ENCODE measurements around the gene RARB. TPM values are rescaled to one million over a fixed set of nuclear protein-coding genes. Genes with fewer than 3 reads are reported as not detected.

The RARB gene
- total and polyA plus RNA-seq, 9 donors = 3.5 to 13.4 (median 7.9) TPM

DNA sequence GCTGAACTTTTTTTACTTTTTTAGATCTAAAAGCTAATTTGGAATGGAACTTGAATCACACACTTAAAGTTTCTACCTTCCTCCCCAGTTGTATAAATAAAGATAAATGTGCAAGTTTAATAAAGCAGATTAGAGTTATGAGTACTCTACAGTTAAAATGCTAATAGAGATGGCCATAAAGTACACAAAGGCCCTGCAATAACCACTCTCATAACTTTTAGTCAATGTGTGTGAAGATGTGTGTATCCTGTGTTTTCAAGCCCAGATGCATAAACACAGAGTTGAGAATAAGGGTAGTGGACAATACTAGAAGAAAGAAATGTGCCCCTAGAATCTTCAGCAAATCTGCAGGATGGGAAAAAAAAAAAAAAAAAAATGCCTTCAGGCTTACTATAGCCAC lies 191.3 kb downstream of the RARB start:
- intact Hi-C loops (cut with DNase I) = no loop called here
- H3K9me3 ChIP-seq = no peaks in the 10 kb centered on the region
- H3K27ac ChIP-seq = no peak overlapping the region
- H3K27me3 ChIP-seq = no peaks in the 10 kb centered on the region
- TF ChIP-seq POLR2A (IDR thresholded peaks at IDR 0.05) (no peak), EP300 (IDR thresholded peaks at IDR 0.05) (no peak)
- TF ChIP-seq, protein P1, sequence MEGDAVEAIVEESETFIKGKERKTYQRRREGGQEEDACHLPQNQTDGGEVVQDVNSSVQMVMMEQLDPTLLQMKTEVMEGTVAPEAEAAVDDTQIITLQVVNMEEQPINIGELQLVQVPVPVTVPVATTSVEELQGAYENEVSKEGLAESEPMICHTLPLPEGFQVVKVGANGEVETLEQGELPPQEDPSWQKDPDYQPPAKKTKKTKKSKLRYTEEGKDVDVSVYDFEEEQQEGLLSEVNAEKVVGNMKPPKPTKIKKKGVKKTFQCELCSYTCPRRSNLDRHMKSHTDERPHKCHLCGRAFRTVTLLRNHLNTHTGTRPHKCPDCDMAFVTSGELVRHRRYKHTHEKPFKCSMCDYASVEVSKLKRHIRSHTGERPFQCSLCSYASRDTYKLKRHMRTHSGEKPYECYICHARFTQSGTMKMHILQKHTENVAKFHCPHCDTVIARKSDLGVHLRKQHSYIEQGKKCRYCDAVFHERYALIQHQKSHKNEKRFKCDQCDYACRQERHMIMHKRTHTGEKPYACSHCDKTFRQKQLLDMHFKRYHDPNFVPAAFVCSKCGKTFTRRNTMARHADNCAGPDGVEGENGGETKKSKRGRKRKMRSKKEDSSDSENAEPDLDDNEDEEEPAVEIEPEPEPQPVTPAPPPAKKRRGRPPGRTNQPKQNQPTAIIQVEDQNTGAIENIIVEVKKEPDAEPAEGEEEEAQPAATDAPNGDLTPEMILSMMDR (IDR thresholded peaks at IDR 0.05) = no peak
- no peaks in the 10 kb centered on the region for H3K36me3 ChIP-seq
- H3K4me1 ChIP-seq (ENCODE audit: insufficient read depth) = no peaks in the 10 kb centered on the region
- no peak overlapping the region for H3K4me3 ChIP-seq
- no peak for DNase-seq

DNA sequence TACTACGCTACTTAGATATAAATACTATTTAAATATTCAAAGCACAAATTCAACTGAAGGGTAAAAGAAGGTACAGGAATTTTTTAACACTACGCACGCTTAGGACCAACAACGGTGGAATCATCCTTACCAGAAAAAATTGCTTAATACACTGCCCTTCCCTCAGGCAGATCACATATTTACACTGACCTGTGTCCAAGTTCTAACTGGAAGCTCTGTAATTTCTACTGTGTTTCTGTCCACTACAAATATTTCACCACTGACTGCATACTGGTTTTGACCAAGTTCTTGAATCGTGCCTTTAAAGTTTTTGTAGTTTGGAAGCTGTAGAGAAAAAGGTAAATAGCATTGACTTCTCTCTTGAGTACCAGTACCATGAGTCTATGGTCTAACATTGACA lies 192.4 kb downstream of the RARB start:
- H3K9me3 ChIP-seq = no peaks in the 10 kb centered on the region
- no peak overlapping the region for H3K4me3 ChIP-seq
- intact Hi-C loops (cut with DNase I) = no loop called here
- no peaks in the 10 kb centered on the region for H3K27me3 ChIP-seq
- no peak for DNase-seq
- TF ChIP-seq, protein P1 (IDR thresholded peaks at IDR 0.05) = no peak
- TF ChIP-seq EP300 (IDR thresholded peaks at IDR 0.05) = no peak
- TF ChIP-seq POLR2A (IDR thresholded peaks at IDR 0.05) = no peak
- no peaks in the 10 kb centered on the region for H3K4me1 ChIP-seq (ENCODE audit: insufficient read depth)
- H3K27ac ChIP-seq = no peak overlapping the region
- H3K36me3 ChIP-seq = no peaks in the 10 kb centered on the region
- WGBS, 3 donors = 94 to 98% (median 97%) methylated on average over 5 of the region's 5 CpGs

DNA sequence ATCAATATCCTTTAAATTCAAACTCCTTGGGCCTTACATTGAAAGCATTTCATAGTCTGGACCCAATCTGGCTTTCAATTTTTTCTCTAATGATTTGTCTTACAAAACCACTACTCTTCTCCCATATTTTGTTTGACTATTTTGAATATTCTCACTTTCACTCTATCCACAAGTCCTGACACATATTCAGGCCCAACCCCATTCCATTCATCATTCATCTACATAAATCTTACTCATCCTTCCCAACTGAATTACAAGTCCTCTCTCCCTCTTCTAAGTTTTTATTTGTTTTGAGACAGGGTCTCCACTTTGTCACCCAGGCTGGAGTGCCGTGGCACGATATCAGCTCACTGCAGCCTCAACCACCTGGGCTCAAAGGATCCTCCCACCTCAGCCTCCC lies 193.0 kb downstream of the RARB start:
- Histone ChIP-seq H3K27me3 (no peaks in the 10 kb centered on the region), H3K9me3 (no peaks in the 10 kb centered on the region), H3K27ac (no peak overlapping the region), H3K36me3 (no peaks in the 10 kb centered on the region), H3K4me3 (no peak overlapping the region), H3K4me1 (ENCODE audit: insufficient read depth) (no peaks in the 10 kb centered on the region)
- TF ChIP-seq POLR2A (IDR thresholded peaks at IDR 0.05) (no peak), EP300 (IDR thresholded peaks at IDR 0.05) (no peak)
- TF ChIP-seq, protein P1 (IDR thresholded peaks at IDR 0.05) = no peak
- 91 to 100% (median 94%) methylated on average over 2 of the region's 2 CpGs for WGBS, 3 donors
- DNase-seq = no peak
- intact Hi-C loops (cut with DNase I) = no loop called here

DNA sequence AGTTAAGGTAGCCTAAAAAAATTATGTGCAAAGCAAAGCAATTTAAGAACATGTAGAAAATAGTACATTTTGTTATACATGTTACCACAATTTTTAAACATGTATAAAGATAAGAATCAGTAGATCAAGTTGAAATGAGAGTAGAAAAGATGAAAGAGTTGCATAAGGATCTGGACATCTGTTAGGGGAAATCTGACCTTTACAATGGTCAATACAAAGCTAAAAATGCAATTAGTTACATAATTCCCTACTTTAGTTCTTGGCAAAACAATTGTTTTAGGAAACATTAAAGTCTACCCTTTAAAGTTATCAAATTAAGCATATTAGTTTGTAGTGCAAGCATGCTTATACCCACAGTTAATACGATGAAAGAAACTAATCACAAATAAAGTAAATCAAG lies 203.9 kb downstream of the RARB start:
- Histone ChIP-seq H3K36me3 (no peaks in the 10 kb centered on the region), H3K9me3 (no peaks in the 10 kb centered on the region), H3K27ac (no peak overlapping the region), H3K27me3 (no peaks in the 10 kb centered on the region), H3K4me1 (ENCODE audit: insufficient read depth) (peaks cover 2% of the 10 kb centered on the region), H3K4me3 (no peak overlapping the region)
- intact Hi-C loops (cut with DNase I) = no loop called here
- no peak for DNase-seq
- WGBS, 3 donors = 26 to 83% (median 38%) methylated on average over 1 of the region's 1 CpG
- TF ChIP-seq POLR2A (IDR thresholded peaks at IDR 0.05) = no peak
- TF ChIP-seq, protein P1 (IDR thresholded peaks at IDR 0.05) = no peak
- TF ChIP-seq EP300 (IDR thresholded peaks at IDR 0.05) = no peak

DNA sequence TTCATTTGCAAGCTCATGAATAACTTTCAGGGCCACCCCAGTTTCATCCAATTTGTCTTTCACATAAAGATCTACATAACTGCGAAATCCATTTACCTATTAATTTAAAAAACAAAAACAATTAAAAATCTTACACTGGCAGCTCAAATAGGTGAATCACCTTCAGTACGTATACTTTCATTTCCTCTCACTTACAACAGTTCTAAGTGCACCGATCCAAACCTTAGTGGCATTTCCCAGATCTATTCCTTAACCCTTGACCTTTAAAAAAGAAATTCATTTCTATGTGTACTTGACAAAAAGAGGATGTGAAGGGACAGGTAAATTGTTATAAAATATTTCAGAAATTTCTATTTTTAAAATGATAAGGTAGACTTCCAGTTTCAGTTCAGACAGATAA lies 205.9 kb downstream of the RARB start:
- Histone ChIP-seq H3K4me3 (no peak overlapping the region), H3K36me3 (no peaks in the 10 kb centered on the region), H3K9me3 (no peaks in the 10 kb centered on the region), H3K4me1 (ENCODE audit: insufficient read depth) (peaks cover 2% of the 10 kb centered on the region), H3K27me3 (no peaks in the 10 kb centered on the region), H3K27ac (no peak overlapping the region)
- DNase-seq = no peak
- 95 to 97% (median 96%) methylated on average over 3 of the region's 3 CpGs for WGBS, 3 donors
- intact Hi-C loops (cut with DNase I) = no loop called here
- TF ChIP-seq EP300 (IDR thresholded peaks at IDR 0.05) = no peak
